ENCODE data around the gene PRR3. TPM values are rescaled to one million over a fixed set of nuclear protein-coding genes. Genes with fewer than 3 reads are reported as not detected.

Gene PRR3
- total and polyA plus RNA-seq, 9 of the 15 experiments (the other 6 are each of a cell fraction or from before 2014, with no cell fraction given): 23.5 to 59.6 (median 28.8) TPM

DNA sequence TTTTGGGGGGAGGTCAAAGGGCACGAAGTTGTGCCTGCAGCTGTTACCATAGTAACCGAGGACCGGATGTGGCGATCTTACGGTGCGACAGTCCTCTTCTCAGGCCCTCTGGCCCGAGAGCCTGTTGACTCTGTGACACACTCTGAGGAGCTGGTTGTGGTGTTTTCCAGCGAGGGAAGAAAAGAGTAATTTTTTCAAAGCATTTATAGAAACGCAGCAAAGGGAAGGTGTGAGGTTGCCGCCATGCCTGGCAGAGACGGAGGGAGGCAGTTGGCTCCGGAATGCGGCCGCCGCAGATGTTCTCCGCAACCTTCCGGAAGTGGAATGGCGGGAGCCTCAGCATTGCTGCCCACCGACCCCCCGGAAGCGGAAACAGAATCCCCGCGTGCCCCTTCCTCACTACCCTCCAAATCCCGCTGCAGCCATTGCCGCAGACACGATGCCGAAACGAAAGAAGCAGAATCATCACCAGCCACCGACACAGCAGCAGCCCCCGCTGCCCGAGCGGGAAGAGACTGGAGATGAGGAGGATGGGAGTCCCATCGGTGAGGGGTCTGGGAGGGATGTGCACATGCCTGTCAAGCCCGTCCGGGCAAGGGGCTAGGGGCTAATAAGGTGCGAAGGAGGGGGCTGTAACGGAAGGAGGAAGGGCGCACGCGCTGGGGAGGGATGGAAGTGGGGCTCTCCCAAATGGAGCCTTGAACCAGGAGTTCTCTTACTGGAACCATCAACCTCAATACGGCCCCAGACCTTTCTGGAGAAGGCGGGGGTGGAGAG is at the start of gene PRR3 (continued):
- TF ChIP-seq NFIX (CRISPR knock-in tag; IDR thresholded peaks at IDR 0.05; ENCODE audit: low read depth) (no peak), NFYB (IDR thresholded peaks at IDR 0.05; ENCODE audit: extremely low read depth, insufficient read length) (no peak), ZNF41 (CRISPR knock-in tag; conservative IDR thresholded peaks at IDR 0.05) (peak; percentile 26; the same call in 1 of the 2 replicates), ZNF766 (CRISPR knock-in tag; conservative IDR thresholded peaks at IDR 0.05) (no peak), SMARCE1 (IDR thresholded peaks at IDR 0.05) (no peak; the same call in 1 of the 2 replicates), SRSF3 (IDR thresholded peaks at IDR 0.05; ENCODE audit: insufficient read depth, low read length) (peak; percentile 64; the same call in 1 of the 2 replicates), U2AF1 (optimal IDR thresholded peaks at IDR 0.05; ENCODE audit: low read depth, low read length) (no peak), FIP1L1 (IDR thresholded peaks at IDR 0.05; ENCODE audit: low read depth, low read length, poor library complexity, severe bottlenecking) (peak; percentile 38), RBM39 (optimal IDR thresholded peaks at IDR 0.05; ENCODE audit: low read depth, low read length) (peak; percentile 45), ZNF232 (CRISPR knock-in tag; IDR thresholded peaks at IDR 0.05) (peak; percentile 80; the same call in 1 of the 2 replicates), EHMT2 (IDR thresholded peaks at IDR 0.05) (0 out of 2 replicates have a peak, but pooled peaks have one; percentile 41)
- TF ChIP-seq, protein P1, sequence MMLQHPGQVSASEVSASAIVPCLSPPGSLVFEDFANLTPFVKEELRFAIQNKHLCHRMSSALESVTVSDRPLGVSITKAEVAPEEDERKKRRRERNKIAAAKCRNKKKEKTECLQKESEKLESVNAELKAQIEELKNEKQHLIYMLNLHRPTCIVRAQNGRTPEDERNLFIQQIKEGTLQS (IDR thresholded peaks at IDR 0.05): no peak
- TF ChIP-seq, protein P1 (CRISPR knock-in tag; conservative IDR thresholded peaks at IDR 0.05): no peak; the same call in 1 of the 2 replicates
- TF ChIP-seq, protein P2, sequence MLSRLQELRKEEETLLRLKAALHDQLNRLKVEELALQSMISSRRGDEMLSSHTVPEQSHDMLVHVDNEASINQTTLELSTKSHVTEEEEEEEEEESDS (CRISPR knock-in tag; IDR thresholded peaks at IDR 0.05): no peak
- TF ChIP-seq, protein P3, sequence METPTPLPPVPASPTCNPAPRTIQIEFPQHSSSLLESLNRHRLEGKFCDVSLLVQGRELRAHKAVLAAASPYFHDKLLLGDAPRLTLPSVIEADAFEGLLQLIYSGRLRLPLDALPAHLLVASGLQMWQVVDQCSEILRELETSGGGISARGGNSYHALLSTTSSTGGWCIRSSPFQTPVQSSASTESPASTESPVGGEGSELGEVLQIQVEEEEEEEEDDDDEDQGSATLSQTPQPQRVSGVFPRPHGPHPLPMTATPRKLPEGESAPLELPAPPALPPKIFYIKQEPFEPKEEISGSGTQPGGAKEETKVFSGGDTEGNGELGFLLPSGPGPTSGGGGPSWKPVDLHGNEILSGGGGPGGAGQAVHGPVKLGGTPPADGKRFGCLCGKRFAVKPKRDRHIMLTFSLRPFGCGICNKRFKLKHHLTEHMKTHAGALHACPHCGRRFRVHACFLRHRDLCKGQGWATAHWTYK (CRISPR knock-in tag; IDR thresholded peaks at IDR 0.05): no peak
- TF ChIP-seq, protein P4, sequence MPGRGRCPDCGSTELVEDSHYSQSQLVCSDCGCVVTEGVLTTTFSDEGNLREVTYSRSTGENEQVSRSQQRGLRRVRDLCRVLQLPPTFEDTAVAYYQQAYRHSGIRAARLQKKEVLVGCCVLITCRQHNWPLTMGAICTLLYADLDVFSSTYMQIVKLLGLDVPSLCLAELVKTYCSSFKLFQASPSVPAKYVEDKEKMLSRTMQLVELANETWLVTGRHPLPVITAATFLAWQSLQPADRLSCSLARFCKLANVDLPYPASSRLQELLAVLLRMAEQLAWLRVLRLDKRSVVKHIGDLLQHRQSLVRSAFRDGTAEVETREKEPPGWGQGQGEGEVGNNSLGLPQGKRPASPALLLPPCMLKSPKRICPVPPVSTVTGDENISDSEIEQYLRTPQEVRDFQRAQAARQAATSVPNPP (IDR thresholded peaks at IDR 0.05; ENCODE audit: borderline replicate concordance, insufficient read depth, insufficient read length): no peak
- TF ChIP-seq, protein P5, sequence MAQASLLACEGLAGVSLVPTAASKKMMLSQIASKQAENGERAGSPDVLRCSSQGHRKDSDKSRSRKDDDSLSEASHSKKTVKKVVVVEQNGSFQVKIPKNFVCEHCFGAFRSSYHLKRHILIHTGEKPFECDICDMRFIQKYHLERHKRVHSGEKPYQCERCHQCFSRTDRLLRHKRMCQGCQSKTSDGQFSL (CRISPR knock-in tag; IDR thresholded peaks at IDR 0.05): no peak
- TF ChIP-seq, protein P5 (tag; IDR thresholded peaks at IDR 0.05): no peak
- TF ChIP-seq, protein P6, sequence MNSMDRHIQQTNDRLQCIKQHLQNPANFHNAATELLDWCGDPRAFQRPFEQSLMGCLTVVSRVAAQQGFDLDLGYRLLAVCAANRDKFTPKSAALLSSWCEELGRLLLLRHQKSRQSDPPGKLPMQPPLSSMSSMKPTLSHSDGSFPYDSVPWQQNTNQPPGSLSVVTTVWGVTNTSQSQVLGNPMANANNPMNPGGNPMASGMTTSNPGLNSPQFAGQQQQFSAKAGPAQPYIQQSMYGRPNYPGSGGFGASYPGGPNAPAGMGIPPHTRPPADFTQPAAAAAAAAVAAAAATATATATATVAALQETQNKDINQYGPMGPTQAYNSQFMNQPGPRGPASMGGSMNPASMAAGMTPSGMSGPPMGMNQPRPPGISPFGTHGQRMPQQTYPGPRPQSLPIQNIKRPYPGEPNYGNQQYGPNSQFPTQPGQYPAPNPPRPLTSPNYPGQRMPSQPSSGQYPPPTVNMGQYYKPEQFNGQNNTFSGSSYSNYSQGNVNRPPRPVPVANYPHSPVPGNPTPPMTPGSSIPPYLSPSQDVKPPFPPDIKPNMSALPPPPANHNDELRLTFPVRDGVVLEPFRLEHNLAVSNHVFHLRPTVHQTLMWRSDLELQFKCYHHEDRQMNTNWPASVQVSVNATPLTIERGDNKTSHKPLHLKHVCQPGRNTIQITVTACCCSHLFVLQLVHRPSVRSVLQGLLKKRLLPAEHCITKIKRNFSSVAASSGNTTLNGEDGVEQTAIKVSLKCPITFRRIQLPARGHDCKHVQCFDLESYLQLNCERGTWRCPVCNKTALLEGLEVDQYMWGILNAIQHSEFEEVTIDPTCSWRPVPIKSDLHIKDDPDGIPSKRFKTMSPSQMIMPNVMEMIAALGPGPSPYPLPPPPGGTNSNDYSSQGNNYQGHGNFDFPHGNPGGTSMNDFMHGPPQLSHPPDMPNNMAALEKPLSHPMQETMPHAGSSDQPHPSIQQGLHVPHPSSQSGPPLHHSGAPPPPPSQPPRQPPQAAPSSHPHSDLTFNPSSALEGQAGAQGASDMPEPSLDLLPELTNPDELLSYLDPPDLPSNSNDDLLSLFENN (IDR thresholded peaks at IDR 0.05; ENCODE audit: low read depth in 2 of 2, low read length in 2 of 2): no peak
